ENCODE data around the gene CDH4. TPM values are rescaled to one million over a fixed set of nuclear protein-coding genes. Genes with fewer than 3 reads are reported as not detected.

Gene CDH4
- total RNA-seq, 1 experiment from 2014 or later, result not detected

GRCh38 chr20:61811166-61811565, 559.1 kb downstream of the CDH4 start:
- no TSS peak for BruUV-seq (replicated peaks)
- Histone ChIP-seq H3K27ac (no peak overlapping the region), H4K20me1 (ENCODE audit: insufficient read depth) (no peaks in the 10 kb centered on the region), H3K9me3 (ENCODE audit: insufficient read depth, low read depth) (no peaks in the 10 kb centered on the region; the same call in 1 of the 2 replicates), H3K4me2 (no peak overlapping the region), H2AFZ (no peak overlapping the region), H3F3A (ENCODE audit: insufficient read depth, low read depth) (no peaks in the 10 kb centered on the region), H3K4me3 (no peak overlapping the region), H3K4me1 (replicated peaks; ENCODE audit: insufficient read depth) (no peaks in the 10 kb centered on the region), H3K36me3 (ENCODE audit: low read depth) (no peaks in the 10 kb centered on the region), H3K27me3 (ENCODE audit: insufficient read depth, low read depth) (peaks cover 99% of the 10 kb centered on the region), H3K9me2 (ENCODE audit: insufficient read depth) (no peaks in the 10 kb centered on the region), H3K79me2 (ENCODE audit: low read depth) (no peaks in the 10 kb centered on the region)
- ChIA-PET POLR2A (ENCODE audit: unreplicated experiment) (no interaction called here), CTCF (interaction anchor here (0.7 kb wide), 1 partner anchor 104 kb away, joined by 4 read pairs; no protein-coding TSS in a partner anchor)
- TF ChIP-seq CTCF (conservative IDR thresholded peaks at IDR 0.05) (no peak), EZH2 (IDR thresholded peaks at IDR 0.05; ENCODE audit: low read depth) (no peak)
- intact Hi-C loops (cut with micrococcal nuclease; ENCODE audit: unreplicated experiment), result no loop called here
- no peak for DNase-seq

- ChIA-PET CTCF (no interaction called here), POLR2A (ENCODE audit: unreplicated experiment) (no interaction called here)
- H3K79me2 ChIP-seq (ENCODE audit: low read depth), result no peaks in the 10 kb centered on the region
- H2AFZ ChIP-seq, result no peak overlapping the region
- H3K9me3 ChIP-seq (ENCODE audit: insufficient read depth, low read depth), result no peaks in the 10 kb centered on the region; the same call in 1 of the 2 replicates
- peaks cover 99% of the 10 kb centered on the region for H3K27me3 ChIP-seq (ENCODE audit: insufficient read depth, low read depth)
- TF ChIP-seq CTCF (conservative IDR thresholded peaks at IDR 0.05) (no peak), EZH2 (IDR thresholded peaks at IDR 0.05; ENCODE audit: low read depth) (no peak)
- intact Hi-C loops (cut with micrococcal nuclease; ENCODE audit: unreplicated experiment), result no loop called here
- no peaks in the 10 kb centered on the region for H3K9me2 ChIP-seq (ENCODE audit: insufficient read depth)
- DNase-seq, result no peak
- no peak overlapping the region for H3K4me2 ChIP-seq
- peaks cover 8% of the 10 kb centered on the region; the same call in 1 of the 2 replicates for H4K20me1 ChIP-seq (ENCODE audit: insufficient read depth)
- H3K36me3 ChIP-seq (ENCODE audit: low read depth), result no peaks in the 10 kb centered on the region
- no peaks in the 10 kb centered on the region for H3F3A ChIP-seq (ENCODE audit: insufficient read depth, low read depth)
- no peak overlapping the region for H3K4me3 ChIP-seq
- no peaks in the 10 kb centered on the region for H3K4me1 ChIP-seq (replicated peaks; ENCODE audit: insufficient read depth)
- no TSS peak for BruUV-seq (replicated peaks)
- no peak overlapping the region for H3K27ac ChIP-seq
Measured at GRCh38 chr20:61812121-61812844, 560.2 kb downstream of the CDH4 start.

- Histone ChIP-seq H3K4me2 (no peak overlapping the region), H4K20me1 (ENCODE audit: insufficient read depth) (peaks cover 8% of the 10 kb centered on the region; the same call in 1 of the 2 replicates), H3K27me3 (ENCODE audit: insufficient read depth, low read depth) (peaks cover 99% of the 10 kb centered on the region), H3K4me1 (replicated peaks; ENCODE audit: insufficient read depth) (no peaks in the 10 kb centered on the region), H3K79me2 (ENCODE audit: low read depth) (no peaks in the 10 kb centered on the region), H3K4me3 (no peak overlapping the region), H2AFZ (no peak overlapping the region), H3F3A (ENCODE audit: insufficient read depth, low read depth) (no peaks in the 10 kb centered on the region), H3K36me3 (ENCODE audit: low read depth) (no peaks in the 10 kb centered on the region), H3K9me2 (ENCODE audit: insufficient read depth) (no peaks in the 10 kb centered on the region), H3K9me3 (ENCODE audit: insufficient read depth, low read depth) (no peaks in the 10 kb centered on the region; the same call in 1 of the 2 replicates), H3K27ac (no peak overlapping the region)
- no peak for DNase-seq
- BruUV-seq (replicated peaks), result no TSS peak
- intact Hi-C loops (cut with micrococcal nuclease; ENCODE audit: unreplicated experiment), result no loop called here
- POLR2A ChIA-PET (ENCODE audit: unreplicated experiment), result no interaction called here
- TF ChIP-seq EZH2 (IDR thresholded peaks at IDR 0.05; ENCODE audit: low read depth) (no peak), CTCF (conservative IDR thresholded peaks at IDR 0.05) (no peak)
- CTCF ChIA-PET, result no interaction called here
Measured at GRCh38 chr20:61812845-61813485, 560.9 kb downstream of the CDH4 start.
